ENCODE results near the gene TBC1D7. TPM values are rescaled to one million over a fixed set of nuclear protein-coding genes. Genes with fewer than 3 reads are reported as not detected.

TBC1D7 gene
- total RNA-seq, 1 experiment from 2014 or later: 44.9 TPM

GRCh38 chr6:13311155-13311554 is 17.2 kb downstream of the TBC1D7 start:
- Mint-ChIP-seq H3K27ac (no peak overlapping the region), H3K4me1 (no peaks in the 10 kb centered on the region), H3K9me3 (no peaks in the 10 kb centered on the region), H3K4me3 (no peak overlapping the region), H3K27me3 (ENCODE audit: low read depth) (no peaks in the 10 kb centered on the region), H3K36me3 (peaks cover 55% of the 10 kb centered on the region)
- ATAC-seq: no peak
- TF ChIP-seq ARID4B (CRISPR knock-in tag; IDR thresholded peaks at IDR 0.05; ENCODE audit: borderline replicate concordance) (no peak), ZNF138 (CRISPR knock-in tag; conservative IDR thresholded peaks at IDR 0.05) (no peak)
- CTCF ChIA-PET: no interaction called here
- DNase-seq (ENCODE audit: low spot score): no peak
- POLR2A ChIA-PET: interaction anchor here (0.6 kb wide), 1 partner anchor 348 kb away, joined by 3 read pairs; no protein-coding TSS in a partner anchor

DNA sequence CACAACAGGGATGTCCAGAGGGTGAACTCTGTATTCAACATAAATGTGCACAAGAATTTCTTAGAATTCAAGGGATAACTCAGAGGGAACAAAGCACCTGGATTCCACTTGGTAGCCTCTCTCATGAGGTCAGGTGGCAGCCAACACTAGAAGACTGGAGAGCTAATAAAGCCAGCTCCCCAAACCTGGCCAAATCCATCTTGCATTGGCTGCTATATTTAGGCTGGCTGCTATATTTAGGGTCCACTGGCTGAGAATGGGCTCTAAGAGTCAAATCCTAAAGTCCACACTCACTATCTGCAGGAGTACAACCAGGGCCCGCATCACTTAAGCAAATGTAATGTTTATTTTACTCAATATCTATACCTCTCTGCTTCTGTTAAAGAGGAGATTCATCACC is 20.0 kb downstream of the TBC1D7 start:
- ChIA-PET CTCF (interaction anchor here (0.6 kb wide), 1 partner anchor 167 kb away, joined by 4 read pairs; no protein-coding TSS in a partner anchor), POLR2A (no interaction called here)
- TF ChIP-seq JAZF1 (CRISPR knock-in tag; IDR thresholded peaks at IDR 0.05) (no peak), GTF2I (CRISPR knock-in tag; conservative IDR thresholded peaks at IDR 0.05) (no peak), HMGXB4 (CRISPR knock-in tag; IDR thresholded peaks at IDR 0.05) (no peak), ZNF671 (CRISPR knock-in tag; IDR thresholded peaks at IDR 0.05) (no peak), MYBL2 (CRISPR knock-in tag; IDR thresholded peaks at IDR 0.05) (no peak), ZNF219 (CRISPR knock-in tag; IDR thresholded peaks at IDR 0.05; ENCODE audit: borderline replicate concordance) (no peak), CBFB (CRISPR knock-in tag; IDR thresholded peaks at IDR 0.05; ENCODE audit: low read depth) (no peak), FOXJ3 (CRISPR knock-in tag; IDR thresholded peaks at IDR 0.05; ENCODE audit: borderline replicate concordance) (no peak)
- TF ChIP-seq, protein P1, sequence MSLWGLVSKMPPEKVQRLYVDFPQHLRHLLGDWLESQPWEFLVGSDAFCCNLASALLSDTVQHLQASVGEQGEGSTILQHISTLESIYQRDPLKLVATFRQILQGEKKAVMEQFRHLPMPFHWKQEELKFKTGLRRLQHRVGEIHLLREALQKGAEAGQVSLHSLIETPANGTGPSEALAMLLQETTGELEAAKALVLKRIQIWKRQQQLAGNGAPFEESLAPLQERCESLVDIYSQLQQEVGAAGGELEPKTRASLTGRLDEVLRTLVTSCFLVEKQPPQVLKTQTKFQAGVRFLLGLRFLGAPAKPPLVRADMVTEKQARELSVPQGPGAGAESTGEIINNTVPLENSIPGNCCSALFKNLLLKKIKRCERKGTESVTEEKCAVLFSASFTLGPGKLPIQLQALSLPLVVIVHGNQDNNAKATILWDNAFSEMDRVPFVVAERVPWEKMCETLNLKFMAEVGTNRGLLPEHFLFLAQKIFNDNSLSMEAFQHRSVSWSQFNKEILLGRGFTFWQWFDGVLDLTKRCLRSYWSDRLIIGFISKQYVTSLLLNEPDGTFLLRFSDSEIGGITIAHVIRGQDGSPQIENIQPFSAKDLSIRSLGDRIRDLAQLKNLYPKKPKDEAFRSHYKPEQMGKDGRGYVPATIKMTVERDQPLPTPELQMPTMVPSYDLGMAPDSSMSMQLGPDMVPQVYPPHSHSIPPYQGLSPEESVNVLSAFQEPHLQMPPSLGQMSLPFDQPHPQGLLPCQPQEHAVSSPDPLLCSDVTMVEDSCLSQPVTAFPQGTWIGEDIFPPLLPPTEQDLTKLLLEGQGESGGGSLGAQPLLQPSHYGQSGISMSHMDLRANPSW (CRISPR knock-in tag; conservative IDR thresholded peaks at IDR 0.05; ENCODE audit: low read depth): no peak
- Mint-ChIP-seq H3K9me3 (no peaks in the 10 kb centered on the region), H3K4me3 (no peak overlapping the region), H3K4me1 (no peaks in the 10 kb centered on the region), H3K27ac (no peak overlapping the region), H3K36me3 (peaks cover 48% of the 10 kb centered on the region), H3K27me3 (ENCODE audit: low read depth) (no peaks in the 10 kb centered on the region)
- ATAC-seq (no peak), DNase-seq (ENCODE audit: low spot score) (no peak)

DNA sequence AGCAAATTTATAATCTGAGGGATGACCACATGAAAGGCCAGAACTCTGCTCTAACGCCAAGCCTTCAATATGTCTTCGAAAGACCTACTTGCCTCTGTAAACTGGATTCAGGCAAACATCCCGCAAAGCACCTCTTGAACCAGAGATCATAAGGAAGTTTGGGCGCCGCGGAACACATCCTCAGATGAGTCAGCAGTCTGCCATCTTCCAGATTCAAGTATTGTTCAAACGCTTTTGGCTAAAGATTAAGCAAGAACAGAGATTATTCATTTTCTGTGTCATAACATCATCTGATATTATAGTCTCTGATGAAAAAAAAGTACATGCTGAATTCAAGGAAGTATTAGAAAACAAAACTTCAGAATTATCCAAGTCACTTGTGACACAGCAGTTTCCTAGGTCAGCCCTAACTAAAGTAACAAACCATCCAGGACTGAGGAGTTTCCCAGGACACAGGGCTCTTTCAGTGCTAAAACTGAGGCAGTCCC is 20.8 kb downstream of the TBC1D7 start:
- ATAC-seq: no peak
- no peak for TF ChIP-seq RELA (CRISPR knock-in tag; IDR thresholded peaks at IDR 0.05; ENCODE audit: borderline replicate concordance)
- no peak for TF ChIP-seq E2F4 (CRISPR knock-in tag; IDR thresholded peaks at IDR 0.05; ENCODE audit: borderline replicate concordance, low read depth)
- TF ChIP-seq ESRRA (CRISPR knock-in tag; IDR thresholded peaks at IDR 0.05; ENCODE audit: borderline replicate concordance): no peak
- TF ChIP-seq FOXJ3 (CRISPR knock-in tag; IDR thresholded peaks at IDR 0.05; ENCODE audit: borderline replicate concordance): no peak
- no peak for TF ChIP-seq GRHL2 (CRISPR knock-in tag; IDR thresholded peaks at IDR 0.05; ENCODE audit: insufficient replicate concordance, severe bottlenecking)
- no peak for TF ChIP-seq ZNF317 (CRISPR knock-in tag; IDR thresholded peaks at IDR 0.05; ENCODE audit: borderline replicate concordance, low read depth)
- no peak overlapping the region for H3K4me3 Mint-ChIP-seq
- no peaks in the 10 kb centered on the region for H3K4me1 Mint-ChIP-seq
- ChIA-PET CTCF (no interaction called here), POLR2A (no interaction called here)
- H3K27ac Mint-ChIP-seq: no peak overlapping the region
- no peaks in the 10 kb centered on the region for H3K9me3 Mint-ChIP-seq
- no peak for DNase-seq (ENCODE audit: low spot score)
- H3K36me3 Mint-ChIP-seq: peaks cover 49% of the 10 kb centered on the region
- H3K27me3 Mint-ChIP-seq (ENCODE audit: low read depth): no peaks in the 10 kb centered on the region

All from WTC11 (cell line).